AG09309 (cell line): Measurements from ENCODE around the gene CCDC12.
A peak's percentile ranks its signal among the peaks of the same experiment; 100 is the strongest.

Source experiments
- DNase-seq: peaks from one replicate; pipeline ENCODE4 v3.0.0-alpha.2; 2010; ENCODE audit warnings: low read depth
- H3K4me3 ChIP-seq: 2 replicates; pipeline ENCODE4 v1.5.1; 2011; ENCODE audit warnings: mild to moderate bottlenecking, low read depth, low read length, moderate library complexity; ENCODE audit not compliant: control insufficient read depth
- TF ChIP-seq, protein P1 (sequence below): IDR thresholded peaks from 2 replicates; pipeline ENCODE4 v1.5.1; 2011; ENCODE audit warnings: mild to moderate bottlenecking, low read depth, low read length, inconsistent platforms; ENCODE audit not compliant: insufficient read depth, control insufficient read depth; ENCODE audit errors: missing control alignments

CCDC12 gene

DNA sequence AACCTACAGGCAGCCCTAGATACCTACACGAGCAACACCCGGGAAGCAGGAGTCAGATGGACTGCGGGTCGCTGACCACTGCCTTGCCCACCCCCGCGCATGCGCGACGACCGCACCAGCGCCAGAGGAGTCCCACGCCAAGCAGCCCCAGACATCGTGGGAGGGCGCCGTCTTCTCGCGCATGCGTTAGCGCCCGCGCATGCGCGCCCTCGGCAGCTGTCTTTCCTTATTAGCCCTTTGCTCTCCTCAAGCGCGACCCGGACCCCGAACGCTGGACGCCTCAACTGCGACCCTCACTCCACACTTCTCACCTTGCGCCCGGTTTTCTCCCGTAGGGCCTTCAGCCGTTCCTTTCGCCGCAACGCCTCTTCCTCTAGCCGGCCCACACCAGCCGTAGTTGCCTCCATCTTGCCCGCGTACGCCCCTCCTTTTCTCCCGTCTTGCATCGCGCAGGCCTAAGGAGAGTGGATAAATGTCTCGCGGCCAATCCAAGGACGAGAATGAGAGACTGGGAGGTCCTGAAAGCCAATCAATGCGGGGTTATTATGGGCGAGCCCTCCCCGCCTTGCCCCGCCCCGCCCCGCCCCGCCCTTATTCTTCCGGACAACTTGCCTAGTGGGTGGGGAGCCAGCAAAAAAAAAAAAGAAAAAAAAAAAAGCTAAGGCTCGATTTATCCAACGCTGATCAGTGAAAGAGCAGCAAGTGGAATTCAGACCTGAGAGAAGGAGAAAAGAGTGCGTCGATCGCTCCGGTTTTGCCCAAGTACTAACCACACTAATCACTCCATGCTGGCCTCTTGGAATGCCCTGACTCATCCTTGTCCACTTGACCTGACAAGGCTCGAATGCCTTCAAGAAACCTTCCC is at the start of gene CCDC12:
CCDC12 (minus strand) TSS at position 420 of the 865 bp plus-strand sequence; CDS start at position 407, 13 bp downstream.
- H3K4me3 ChIP-seq = peak within 1 kb of the TSS; percentile 82
- TF ChIP-seq, protein P1, sequence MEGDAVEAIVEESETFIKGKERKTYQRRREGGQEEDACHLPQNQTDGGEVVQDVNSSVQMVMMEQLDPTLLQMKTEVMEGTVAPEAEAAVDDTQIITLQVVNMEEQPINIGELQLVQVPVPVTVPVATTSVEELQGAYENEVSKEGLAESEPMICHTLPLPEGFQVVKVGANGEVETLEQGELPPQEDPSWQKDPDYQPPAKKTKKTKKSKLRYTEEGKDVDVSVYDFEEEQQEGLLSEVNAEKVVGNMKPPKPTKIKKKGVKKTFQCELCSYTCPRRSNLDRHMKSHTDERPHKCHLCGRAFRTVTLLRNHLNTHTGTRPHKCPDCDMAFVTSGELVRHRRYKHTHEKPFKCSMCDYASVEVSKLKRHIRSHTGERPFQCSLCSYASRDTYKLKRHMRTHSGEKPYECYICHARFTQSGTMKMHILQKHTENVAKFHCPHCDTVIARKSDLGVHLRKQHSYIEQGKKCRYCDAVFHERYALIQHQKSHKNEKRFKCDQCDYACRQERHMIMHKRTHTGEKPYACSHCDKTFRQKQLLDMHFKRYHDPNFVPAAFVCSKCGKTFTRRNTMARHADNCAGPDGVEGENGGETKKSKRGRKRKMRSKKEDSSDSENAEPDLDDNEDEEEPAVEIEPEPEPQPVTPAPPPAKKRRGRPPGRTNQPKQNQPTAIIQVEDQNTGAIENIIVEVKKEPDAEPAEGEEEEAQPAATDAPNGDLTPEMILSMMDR = no peak
- DNase-seq = peak; percentile 98

DNA sequence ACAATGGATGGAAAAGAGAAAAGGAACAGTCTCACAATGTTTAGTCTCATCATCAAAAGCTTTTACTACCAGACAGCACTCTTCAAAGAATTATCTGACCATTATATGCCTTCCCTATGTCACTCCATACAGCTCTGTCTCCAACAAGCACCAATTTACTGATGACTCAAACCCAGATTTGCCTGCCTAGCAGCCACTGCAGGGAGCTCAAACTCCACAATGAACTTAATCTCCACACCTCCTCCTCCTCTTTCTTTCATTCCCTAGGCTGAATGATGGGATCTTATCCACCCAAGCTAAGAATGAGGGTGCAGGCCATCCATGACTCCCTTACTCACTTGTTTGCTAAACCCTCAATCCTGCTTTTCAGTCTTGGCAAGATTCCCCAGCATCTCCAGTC is 48.4 kb upstream of the CCDC12 start:
- no peak overlapping the region for H3K4me3 ChIP-seq
- DNase-seq = no peak
- TF ChIP-seq, protein P1 = no peak

DNA sequence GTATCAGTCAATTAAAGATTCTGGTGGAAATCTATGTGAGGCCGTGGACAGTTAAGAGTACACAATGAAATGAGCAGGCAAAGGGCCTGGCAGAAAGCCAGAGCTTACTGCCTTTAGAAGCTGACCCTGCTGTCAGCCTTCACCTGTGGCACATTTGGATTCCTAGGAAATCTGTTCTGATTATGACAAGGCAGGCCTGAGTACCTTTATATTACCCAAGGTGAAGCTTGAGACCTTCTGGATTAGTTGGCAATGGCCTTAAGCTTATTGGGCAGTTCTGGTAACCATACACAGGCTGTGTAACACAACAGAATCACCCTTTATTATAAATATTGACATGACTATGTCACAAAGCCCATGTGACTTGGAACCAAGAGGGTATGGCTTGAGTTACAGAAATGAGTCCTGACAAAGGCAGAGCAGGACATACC is 46.1 kb upstream of the CCDC12 start:
- TF ChIP-seq, protein P1 = no peak
- DNase-seq = no peak

DNA sequence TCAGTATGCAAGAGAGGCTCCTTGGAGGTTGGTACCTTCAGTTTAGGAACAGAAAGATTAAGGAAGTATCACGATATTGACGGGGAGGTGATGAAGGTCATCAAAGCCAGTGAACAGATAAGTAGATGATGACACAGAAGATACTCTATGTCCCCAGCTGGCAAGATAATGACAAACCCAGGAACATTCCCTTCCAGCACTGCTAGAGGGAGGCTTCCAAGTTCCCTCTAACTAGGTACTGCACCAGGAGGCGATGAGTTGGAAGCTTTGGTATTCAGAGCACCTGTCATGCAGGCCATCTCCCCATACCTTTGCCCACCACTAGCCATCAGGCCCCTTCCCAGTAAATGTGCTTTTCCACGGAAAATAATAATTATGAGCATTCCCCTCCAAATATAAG is 43.8 kb upstream of the CCDC12 start:
- TF ChIP-seq, protein P1 = no peak
- DNase-seq = no peak
- no peak overlapping the region for H3K4me3 ChIP-seq

More for the DNA sequence above, 46.1 kb upstream of the CCDC12 start:
- no peak overlapping the region for H3K4me3 ChIP-seq

DNA sequence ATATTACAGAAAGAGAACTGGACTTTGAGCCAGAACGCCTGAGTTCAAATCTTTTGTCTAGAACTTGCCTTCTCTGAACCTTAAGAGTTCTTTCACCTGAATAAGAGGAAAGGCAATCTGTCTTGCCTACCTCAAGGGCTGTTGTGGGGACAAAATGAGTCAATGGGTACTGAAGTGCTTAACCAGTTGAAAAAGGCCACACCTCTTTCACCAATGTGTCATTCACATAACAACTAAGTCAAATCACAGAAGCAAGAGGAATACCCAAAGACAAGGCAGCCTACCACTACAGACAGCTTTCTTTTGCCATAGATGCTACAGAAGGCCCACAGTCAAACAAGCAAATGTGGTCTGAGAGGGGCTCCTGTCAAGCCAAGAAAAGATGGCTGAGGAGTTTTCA is 42.7 kb upstream of the CCDC12 start:
- no peak for DNase-seq
- H3K4me3 ChIP-seq = no peak overlapping the region
- TF ChIP-seq, protein P1 = no peak

DNA sequence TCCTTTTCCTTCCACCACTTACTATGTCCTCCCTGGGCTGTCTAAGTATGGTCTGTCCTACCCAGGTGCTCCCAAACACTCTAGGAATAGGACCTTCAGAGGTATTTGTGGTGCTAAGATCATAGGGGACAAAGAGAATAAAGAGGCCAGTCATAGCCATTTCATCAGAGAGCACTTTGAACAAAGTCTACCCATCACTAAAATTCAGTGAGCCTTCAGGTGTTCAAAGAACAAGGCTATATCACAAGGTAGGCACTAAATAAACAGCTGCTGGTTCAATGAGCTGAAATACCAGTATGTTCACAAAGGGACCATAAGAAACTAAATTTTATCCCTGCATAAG is 41.7 kb upstream of the CCDC12 start:
- no peak overlapping the region for H3K4me3 ChIP-seq
- TF ChIP-seq, protein P1 = no peak
- no peak for DNase-seq
